ENCODE measurements around the gene RXRA.
A peak's percentile ranks its signal among the peaks of the same experiment; 100 is the strongest.

Gene RXRA

DNA sequence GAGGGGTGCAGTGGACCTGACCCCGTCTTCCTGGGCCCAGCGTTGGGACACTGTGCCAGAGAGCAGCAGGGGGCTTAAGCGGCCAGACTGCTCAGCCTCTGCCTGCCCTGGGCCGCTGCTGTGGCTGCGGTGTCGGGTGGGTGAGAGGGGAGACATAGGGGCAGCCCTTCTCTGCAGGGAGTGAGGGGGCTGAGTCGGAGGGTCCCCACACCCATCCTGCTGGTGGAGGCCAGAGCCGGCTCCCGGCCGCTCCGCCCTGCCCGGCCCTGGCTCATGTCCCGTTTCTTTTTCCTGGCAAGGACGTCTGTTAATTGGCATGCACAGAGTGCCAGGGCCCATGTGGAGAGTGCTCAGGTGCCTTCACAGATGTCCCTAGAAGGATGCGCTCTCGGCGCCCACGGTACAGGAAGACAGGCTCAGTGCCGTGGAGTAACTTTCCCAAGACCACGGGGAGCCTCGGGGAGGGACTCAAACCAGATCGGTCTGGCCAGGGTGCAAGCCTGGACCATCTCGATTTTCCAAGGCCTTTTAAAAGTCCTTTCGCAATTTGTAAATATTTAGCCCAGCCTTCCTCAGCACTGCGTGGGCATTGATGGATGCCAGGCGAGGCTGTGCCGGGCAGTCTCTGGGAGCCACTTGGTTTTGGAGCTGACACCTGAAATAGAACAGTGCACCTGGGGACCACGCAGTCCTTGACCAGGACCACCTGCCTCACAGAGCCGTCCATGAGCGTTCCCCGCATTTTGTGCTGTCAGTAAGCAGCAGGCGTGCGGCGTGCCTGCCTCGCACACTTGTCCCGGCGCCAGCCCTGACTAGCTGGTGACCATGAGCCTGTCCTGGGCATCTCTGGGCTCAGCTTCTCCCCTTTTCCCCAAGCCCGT, 60.9 kb downstream of the RXRA start:
- peak; percentile 24 for DNase-seq

DNA sequence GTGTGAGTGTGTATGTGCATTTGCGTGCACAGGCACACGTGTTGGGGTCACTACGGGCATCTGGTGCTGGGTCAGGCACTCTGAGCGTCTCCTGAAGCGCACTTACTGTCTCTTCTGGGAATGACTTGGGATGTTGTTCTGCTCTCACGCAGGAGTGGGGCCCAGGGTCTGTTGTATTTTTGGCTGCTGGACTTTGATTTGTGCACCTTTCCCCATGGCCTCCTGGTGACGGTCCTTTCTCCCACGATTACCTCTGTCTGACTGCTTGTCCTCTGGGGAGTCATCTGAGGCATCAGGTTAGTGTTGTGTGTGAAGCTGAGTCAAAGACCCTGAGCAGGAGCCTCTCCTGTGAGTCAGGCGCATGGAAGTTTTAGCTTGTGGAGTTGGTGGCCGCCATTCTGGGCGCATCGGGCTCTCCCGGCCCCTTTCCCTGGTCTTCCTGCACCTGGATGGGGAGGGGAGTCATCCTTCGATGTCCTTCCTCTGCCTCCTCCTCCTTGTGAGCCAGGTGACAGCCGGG, 62.1 kb downstream of the RXRA start:
- DNase-seq: no peak

DNA sequence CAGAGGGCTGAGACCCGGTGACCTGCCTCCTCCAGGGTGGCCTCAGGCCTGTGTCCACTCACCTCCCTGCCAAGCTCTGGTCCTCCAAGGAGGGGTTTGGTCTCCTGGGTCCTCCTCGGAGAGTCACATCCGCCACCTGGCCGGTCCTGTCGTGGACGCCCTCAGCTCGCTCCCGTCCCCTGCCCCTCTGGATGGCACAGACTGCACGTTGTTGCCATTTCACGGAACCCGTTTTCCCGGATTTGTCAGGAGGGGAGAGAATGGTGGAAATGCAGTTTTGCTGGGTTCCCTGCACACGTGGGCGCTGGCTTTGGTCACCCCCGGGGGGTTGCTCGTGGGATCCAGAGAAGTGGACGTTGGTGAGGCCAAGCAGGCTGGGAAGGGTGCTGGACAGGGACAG, 62.7 kb downstream of the RXRA start:
- no peak for DNase-seq

DNA sequence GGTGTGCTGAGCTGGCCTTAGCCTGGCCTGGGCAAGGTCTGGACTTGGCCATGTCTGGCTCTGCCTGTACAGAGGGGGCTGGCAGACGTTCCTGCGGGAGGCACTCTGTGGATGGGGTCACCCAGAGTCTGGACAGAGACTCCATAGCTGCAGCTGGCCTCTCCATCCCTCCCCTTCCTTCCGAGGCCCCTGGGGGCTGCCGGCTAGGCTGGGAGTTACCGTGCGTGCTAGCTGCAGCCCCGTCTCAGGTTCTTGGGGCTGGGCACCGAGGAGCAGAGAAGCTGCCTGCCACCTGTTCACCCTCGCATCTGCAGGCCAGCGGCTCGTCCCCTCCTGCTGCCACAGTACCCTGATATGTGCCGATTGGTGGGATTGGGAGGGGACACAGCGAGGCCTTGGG, 63.4 kb downstream of the RXRA start:
- peak; percentile 52 for DNase-seq

DNA sequence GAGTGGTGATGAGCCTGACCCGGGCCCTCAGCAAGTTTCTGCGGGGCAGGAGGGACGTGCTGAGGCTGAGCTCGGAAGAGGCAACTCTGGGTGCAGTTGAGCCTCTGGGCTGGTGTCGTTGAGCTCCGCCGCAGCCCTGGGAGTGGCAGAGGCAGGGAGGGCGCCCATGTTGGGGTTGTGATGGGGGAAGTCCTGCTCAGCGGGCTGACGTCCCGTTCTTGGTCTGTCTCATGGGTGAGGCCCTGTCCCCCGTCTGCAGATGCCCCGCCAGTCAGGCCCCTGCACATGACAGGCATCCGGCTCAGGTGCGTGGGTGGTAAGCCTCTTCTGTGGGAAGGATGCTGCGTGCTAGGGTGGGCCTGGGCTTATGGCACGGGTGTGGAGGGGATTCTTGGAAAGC, 64.3 kb downstream of the RXRA start:
- DNase-seq: no peak

DNA sequence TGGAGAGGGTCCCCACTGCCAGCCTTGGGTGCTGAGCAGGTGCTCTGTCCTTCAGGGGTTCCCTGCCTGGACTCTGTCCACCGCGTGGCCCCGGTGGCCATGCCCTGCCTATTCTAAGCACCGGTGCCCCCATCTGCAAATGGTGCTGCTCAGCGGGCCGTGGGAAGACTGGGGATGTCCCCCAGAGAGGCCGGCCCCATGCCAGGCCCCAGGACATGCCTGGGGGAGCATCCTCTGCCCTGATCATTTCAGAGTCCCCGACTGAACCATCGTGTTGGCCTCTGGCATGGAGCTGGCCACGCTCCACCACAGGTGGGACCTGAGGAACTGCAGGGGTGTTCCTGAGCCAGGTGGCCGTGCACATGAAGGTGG, 64.7 kb downstream of the RXRA start:
- DNase-seq: no peak

DNA sequence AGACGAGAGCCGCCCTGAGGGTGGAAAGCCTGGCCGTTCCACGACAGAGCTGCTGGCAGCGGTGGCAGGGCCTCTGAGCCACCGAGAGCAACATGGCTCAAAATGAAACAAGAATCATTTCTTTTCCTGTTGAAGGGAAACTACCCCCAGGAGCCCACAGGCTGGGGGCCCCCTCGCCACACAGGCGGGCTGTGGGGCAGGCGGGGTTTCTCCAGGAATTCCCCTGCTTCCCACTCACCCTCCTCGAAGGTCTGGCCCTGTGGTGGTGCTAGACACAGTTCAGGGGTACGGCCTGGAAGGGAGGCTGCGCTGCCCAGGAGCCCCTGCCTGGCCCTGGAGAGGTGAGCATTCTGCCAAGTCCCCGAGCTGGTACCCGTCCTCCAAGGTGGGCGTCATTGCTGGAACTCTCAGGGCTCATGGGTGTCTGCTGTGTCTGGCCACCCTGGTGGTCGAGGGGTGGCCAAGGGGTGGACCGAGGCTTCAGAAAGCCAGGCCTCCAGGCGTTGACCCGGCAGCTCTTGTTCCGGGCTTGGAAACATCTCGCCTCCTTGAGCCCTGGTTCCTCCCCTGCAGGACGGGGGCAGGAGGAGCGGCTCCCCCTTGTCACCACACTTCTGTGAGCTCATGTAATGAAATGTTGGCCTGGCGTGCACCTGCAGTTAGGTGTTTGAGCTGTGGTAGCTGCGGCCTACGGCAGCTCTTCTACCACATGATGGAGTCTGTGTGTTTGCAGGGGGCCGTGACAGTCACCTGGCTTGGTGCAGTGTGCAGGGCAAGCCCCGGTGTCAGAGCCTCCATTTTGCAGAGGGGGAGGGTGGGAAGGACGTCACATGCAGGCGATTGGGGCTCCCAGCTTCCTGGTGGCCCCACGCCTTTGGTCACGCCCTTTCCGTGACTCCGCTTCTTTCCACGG, 65.3 kb downstream of the RXRA start:
- DNase-seq: no peak

DNA sequence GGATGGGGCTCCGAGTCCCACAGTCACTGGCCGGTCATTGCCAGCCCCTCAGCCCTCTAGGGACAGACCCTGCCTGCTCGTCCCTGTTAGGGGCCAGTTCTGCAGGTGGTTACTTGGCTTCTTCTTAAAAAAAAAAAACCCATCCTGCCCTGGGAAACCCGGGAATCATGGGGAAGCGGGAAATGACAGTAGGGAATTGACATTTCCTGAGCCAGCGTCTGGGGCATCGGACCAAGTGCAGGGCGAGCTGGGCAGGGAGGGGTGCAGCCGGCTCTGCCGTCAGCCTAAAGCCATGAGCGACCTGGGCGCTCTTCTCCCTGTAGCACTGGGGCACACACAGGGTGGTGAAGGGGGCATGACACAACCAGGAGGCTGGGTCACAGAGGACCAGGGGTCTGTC, 66.6 kb downstream of the RXRA start:
- no peak for DNase-seq

DNA sequence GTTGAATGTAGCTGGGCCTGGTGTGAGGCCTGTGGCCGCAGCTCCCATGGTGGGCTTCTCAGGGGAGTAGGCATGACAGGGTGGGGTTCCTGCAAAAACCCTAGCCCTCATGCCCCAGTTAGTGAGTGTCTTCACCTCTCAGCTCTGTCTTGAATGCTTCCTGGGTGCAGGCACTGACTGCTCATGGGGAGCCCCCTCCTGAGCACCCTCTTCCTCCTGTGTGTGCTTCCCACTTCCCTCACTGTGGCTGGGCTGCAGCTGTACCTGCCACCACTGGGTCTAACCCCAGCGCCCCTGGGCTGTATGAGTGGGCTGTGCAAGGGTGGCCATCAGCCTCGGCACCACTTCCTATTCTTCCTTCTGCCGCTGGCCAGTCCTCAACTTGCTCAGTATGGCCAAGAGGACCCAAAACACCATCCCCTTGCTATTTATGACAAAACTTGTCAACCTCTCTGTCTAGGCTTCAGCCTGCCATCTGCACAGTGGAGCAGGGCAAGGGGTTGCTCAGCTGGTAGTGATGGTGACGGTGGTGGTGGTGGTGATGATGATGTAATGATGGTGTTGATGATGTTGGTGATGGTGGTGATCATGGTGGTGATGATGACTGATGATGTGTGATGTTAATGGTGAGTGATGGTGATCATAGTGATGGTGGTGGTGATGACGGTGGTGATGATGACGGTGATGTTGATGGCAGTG, 67.5 kb downstream of the RXRA start:
- no peak for DNase-seq

DNA sequence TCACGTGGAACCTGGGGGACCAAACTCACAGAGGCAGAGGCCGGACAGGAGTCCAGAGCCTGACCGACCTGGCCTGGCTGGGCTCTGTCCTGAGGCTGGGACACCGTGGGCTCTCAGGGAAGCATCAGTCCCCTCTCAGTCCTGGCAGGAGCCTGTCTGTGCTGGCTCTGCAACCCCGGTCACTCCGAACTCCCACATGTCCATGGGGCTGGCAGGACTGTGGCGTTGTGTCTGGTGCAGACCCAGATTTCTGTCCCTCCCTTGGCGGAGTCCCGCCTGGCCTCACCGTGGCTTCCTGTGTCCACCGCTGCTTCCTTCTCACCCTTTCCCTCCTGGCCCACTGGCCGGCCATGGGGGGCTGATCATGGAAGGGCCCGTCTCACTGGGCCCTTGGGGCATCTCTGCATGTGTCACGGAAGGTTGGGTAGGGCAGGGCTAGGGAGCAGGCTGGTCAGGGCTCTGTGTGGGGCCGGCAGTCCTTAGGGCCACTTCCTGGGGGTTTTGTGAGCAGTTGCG, 68.8 kb downstream of the RXRA start:
- no peak for DNase-seq

DNA sequence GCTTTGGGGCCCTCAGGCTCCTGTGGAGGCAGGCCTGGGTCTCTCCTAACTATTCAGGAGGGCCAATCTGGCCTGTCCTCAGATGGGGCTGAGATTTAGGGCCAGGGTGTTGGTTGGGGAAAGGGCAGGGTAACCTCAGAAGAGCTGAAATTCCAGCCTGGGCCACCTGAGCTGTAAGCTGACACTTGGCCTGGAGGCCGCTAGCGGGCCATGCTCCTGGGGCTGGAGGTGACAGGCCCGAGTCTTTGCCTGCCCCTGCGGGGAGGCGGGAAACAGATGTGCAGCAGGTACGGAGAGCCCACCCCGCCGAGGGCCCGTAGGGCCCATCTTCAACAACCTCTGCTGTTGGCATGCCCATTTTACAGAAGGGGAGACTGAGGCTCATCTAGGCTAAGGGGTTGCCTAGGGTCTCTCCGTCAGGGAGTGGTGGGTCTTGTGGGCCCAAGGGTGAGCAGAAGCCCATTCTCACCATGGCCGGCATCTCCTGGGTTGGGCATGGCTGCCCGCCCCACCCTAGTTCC, 69.5 kb downstream of the RXRA start:
- DNase-seq: no peak

DNA sequence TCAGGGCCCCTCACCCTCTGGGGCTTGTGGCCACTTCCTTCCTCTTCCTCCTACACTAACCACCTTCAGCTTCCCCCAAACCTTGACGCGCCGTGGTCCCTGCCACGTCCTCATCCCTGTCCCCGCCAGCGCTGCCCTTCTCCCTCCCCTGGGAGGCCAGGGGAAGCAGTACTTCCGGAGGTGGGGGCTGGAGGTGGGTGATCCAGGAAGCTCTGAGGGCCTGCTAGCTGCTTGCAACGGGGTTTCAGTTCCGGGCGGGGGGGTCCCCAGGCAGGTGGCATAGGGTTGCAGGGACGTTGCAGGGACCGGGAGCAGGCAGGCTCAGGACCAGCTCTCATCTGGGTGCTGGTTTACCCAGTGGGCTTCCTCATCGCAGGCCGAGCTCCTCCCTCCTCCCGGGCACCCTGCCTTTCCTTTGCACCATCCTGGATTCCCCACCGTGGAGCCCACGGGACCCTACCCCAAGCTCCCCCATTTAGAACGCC, 70.0 kb downstream of the RXRA start:
- no peak for DNase-seq

DNA sequence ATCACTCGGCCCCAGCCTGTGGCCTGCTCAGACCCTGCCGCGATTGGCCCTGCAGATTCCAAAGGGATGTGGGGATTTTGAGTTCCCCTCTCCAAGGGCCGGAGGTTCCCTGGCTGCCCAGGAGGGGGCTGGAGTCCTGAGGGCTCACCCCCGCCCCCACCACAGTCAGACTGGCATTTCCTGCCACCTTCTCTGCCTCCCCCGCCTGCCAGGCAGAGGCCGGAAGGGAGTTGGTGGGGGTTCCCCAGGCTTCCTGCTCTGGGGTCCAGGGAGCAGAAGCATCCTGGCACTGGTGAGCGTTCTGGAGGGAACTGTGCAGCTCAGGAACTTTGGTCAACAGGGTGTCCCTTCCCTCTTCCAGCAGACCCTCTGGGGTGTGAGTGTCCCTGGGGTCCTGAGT, 70.6 kb downstream of the RXRA start:
- DNase-seq: no peak

DNA sequence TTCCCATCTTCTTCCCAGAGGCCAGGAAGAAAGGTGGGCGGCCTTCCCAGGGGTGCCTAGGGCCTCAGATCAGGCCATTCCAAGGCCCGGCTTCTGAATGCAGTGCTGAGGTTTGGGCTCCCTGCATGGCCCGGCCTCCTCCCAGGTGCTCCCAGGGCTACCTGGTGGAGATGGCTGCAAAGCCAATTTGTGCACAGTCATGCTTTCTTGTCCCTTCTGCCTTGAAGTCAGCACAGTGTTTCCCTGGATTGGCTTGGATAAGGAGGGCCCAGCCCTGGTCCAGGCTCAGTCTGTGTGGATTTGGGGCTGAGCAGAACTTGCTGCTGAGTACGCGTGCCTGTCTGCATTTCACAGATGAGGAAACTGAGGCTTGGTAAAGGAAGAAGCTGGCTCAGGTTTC, 72.5 kb downstream of the RXRA start:
- no peak for DNase-seq

DNA sequence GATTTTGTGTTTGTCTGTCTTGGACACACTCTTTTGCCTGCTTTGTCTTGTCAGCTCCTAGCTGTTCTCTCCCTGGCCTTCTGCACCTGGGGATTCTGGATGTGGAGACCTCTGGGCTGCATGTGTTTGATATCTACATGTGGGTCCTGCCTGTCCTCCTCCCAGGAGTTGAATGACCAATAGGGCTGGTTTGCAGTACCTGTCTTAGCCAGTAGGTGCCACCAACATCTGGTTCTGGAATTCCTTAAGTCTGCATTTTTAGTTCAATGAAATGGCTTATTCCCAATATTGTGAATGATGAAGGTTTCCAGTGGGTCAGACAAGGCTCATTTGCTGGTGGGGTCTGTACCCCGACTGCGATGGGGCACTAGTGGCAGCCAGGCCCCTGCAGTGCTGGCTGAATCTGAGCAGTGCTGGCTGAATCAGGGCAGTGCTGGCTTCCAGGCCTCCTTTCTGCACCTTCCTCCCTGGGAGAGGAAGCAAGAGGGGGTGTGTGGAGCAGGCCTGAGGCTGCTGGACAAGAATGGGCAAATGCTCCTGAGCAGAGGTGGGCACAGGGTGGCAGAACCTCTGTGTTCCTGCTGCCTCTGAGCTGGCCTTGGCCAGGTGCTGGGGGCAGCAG, 73.3 kb downstream of the RXRA start:
- DNase-seq: no peak

DNA sequence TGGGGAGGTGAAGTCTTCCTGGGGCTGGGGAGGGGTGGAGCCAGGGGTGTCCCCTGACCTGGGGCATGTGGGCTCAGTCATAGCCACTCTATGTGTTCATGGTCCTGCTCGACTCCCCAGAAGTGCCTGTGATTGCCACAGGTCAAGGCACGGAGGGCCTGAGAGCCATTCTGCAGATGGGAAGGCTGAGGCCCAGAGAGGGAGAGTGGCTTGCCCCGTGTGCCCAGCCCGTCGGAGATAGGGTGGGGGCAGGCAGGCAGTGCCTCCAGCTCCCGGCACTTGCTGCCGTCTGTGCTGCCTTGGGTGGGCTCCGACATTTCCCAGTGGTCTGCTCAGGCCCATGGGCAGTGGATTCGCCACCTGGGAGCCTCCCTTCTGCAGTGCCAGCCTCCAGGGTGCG, 74.0 kb downstream of the RXRA start:
- no peak for DNase-seq

DNA sequence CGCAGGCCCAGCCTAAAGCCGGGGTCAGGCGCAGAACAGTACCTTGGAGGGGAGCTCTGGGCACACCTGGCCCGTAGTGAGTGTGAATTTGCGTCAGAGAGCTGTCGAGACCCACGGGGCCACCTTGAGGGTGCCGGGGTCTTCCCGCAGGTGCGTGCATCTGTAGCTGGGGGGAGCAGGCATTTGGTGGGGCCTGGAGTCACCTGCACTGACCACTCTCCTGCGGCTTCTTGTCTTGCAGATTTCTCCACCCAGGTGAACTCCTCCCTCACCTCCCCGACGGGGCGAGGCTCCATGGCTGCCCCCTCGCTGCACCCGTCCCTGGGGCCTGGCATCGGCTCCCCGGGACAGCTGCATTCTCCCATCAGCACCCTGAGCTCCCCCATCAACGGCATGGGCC, 75.1 kb downstream of the RXRA start:
- DNase-seq: no peak

DNA sequence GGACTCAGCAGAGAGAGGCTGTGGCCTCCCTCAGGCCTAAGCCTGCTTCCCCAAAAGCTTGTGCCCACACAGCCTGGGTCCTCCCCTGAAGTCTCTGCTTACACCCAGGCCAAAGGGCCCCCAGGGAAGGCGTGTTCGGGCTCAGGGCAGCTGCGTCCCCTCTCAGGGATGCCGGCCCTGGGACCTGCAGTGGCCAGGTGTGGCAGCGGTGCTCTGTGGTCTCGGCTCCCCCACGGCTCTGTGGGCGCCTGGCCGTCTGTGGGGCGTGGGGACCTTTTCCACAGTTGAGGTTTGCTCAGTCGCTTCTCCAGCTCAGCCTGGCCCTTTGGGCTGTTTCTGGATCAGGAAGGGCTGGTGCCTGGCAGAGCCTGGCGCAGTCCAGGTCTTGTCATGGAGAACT, 75.9 kb downstream of the RXRA start:
- DNase-seq: no peak

DNA sequence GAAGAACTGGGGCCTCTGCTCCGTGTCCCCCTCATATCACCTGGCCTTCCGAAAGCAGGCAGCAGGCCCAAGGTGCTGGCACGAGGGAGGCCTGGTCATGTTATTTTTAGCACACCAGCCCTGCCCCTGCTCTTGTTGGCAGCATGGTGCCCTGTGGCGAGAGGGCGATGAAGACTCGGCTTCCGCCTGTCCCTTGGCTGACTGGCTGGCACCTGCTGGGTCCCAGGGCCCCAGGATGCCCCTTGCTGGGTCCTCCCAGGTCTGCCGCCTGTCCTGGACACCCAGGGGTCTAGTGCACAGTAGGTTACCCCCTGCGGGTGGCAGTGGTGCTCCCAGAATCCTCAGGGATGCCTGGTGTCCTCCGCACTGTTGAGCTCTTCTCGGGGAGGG, 77.0 kb downstream of the RXRA start:
- DNase-seq: no peak

DNA sequence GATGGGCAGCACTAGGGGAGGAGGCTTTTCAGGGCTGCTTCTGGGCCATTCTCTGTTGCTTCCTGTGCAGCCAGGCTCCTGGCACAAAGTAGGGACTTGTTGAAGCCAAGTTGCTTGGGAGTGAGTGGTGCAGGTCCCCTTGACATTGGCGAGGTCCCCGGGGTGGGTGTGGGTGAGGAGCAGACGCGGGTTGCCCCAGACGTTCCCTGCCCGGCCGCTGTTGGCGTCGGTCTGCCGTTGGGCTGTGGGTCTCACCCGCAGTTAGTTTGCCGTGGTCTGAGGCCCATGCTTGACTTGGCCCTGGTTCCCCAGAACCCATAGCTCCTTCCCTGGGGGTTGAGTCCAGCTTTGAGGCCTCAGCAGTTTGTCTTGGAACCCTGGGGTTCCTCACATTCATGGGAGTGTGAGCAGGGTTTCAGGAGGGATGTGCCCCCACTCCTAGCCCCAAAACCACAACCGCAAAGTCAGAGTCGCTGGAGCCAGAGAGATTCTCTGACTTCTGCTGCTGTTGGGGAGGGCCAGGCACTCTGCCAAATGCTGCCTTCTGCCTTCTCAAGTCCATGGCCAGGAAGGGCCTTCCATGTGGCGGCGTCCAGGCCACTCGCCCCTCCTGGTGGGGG, 77.5 kb downstream of the RXRA start:
- no peak for DNase-seq
